Measurements from ENCODE around the gene BCAS3.
"Not testable (repeated sequence)": the region's sequence is repeated elsewhere in the genome, so short reads cannot be mapped to it uniquely, and the experiment has no call there.

Gene BCAS3

GRCh38 chr17:61000911-61001310, 323.3 kb downstream of the BCAS3 start:
- peak; percentile 7 to 10 for DNase-seq (ENCODE audit: low read depth in 2 of 2)

GRCh38 chr17:61002316-61002736, 324.7 kb downstream of the BCAS3 start:
- DNase-seq (ENCODE audit: low read depth in 2 of 2): peak; percentile 21 to 34

- DNase-seq (ENCODE audit: low read depth in 2 of 2): no peak
Observed at GRCh38 chr17:61005358-61005757, 327.7 kb downstream of the BCAS3 start.

GRCh38 chr17:61005958-61006357, 328.3 kb downstream of the BCAS3 start:
- DNase-seq (ENCODE audit: low read depth in 2 of 2): not testable (repeated sequence)

- no peak for DNase-seq (ENCODE audit: low read depth in 2 of 2)
Observed at GRCh38 chr17:61007980-61008379, 330.3 kb downstream of the BCAS3 start.

- no peak for DNase-seq (ENCODE audit: low read depth in 2 of 2)
Observed at GRCh38 chr17:61009663-61010062, 332.0 kb downstream of the BCAS3 start.

- DNase-seq (ENCODE audit: low read depth in 2 of 2): no peak
Observed at GRCh38 chr17:61010661-61011170, 333.1 kb downstream of the BCAS3 start.

GRCh38 chr17:61011251-61011650, 333.6 kb downstream of the BCAS3 start:
- no peak for DNase-seq (ENCODE audit: low read depth in 2 of 2)

GRCh38 chr17:61015966-61016365, 338.3 kb downstream of the BCAS3 start:
- peak; percentile 21 to 23 for DNase-seq (ENCODE audit: low read depth in 2 of 2)

GRCh38 chr17:61017317-61018006, 339.8 kb downstream of the BCAS3 start:
- no peak for DNase-seq (ENCODE audit: low read depth in 2 of 2)

- no peak for DNase-seq (ENCODE audit: low read depth in 2 of 2)
Observed at GRCh38 chr17:61018938-61019337, 341.3 kb downstream of the BCAS3 start.

- no peak for DNase-seq (ENCODE audit: low read depth in 2 of 2)
Observed at GRCh38 chr17:61023996-61024395, 346.3 kb downstream of the BCAS3 start.

- DNase-seq (ENCODE audit: low read depth in 2 of 2): no peak
Observed at GRCh38 chr17:61026818-61027217, 349.2 kb downstream of the BCAS3 start.

- DNase-seq (ENCODE audit: low read depth in 2 of 2): no peak
Observed at GRCh38 chr17:61029181-61029580, 351.5 kb downstream of the BCAS3 start.

GRCh38 chr17:61040666-61041065, 363.0 kb downstream of the BCAS3 start:
- DNase-seq (ENCODE audit: low read depth in 2 of 2): no peak

- not testable (repeated sequence) for DNase-seq (ENCODE audit: low read depth in 2 of 2)
Observed at GRCh38 chr17:61042348-61042747, 364.7 kb downstream of the BCAS3 start.

- no peak for DNase-seq (ENCODE audit: low read depth in 2 of 2)
Observed at GRCh38 chr17:61047515-61047914, 369.9 kb downstream of the BCAS3 start.

- no peak for DNase-seq (ENCODE audit: low read depth in 2 of 2)
Observed at GRCh38 chr17:61048376-61049106, 370.9 kb downstream of the BCAS3 start.

GRCh38 chr17:61053469-61053868, 375.8 kb downstream of the BCAS3 start:
- no peak for DNase-seq (ENCODE audit: low read depth in 2 of 2)

GRCh38 chr17:61054436-61054835, 376.8 kb downstream of the BCAS3 start:
- DNase-seq (ENCODE audit: low read depth in 2 of 2): no peak

- DNase-seq (ENCODE audit: low read depth in 2 of 2): no peak
Observed at GRCh38 chr17:61057257-61057656, 379.6 kb downstream of the BCAS3 start.

- no peak for DNase-seq (ENCODE audit: low read depth in 2 of 2)
Observed at GRCh38 chr17:61058066-61058465, 380.4 kb downstream of the BCAS3 start.

- no peak for DNase-seq (ENCODE audit: low read depth in 2 of 2)
Observed at GRCh38 chr17:61063528-61063927, 385.9 kb downstream of the BCAS3 start.
